ENCODE measurements around the gene NUTF2. TPM values are rescaled to one million over a fixed set of nuclear protein-coding genes. Genes with fewer than 3 reads are reported as not detected.
A peak's percentile ranks its signal among the peaks of the same experiment; 100 is the strongest.

Gene NUTF2
- total and polyA plus RNA-seq, 2 experiments from 2014 or later, result 100 to 197 TPM

DNA sequence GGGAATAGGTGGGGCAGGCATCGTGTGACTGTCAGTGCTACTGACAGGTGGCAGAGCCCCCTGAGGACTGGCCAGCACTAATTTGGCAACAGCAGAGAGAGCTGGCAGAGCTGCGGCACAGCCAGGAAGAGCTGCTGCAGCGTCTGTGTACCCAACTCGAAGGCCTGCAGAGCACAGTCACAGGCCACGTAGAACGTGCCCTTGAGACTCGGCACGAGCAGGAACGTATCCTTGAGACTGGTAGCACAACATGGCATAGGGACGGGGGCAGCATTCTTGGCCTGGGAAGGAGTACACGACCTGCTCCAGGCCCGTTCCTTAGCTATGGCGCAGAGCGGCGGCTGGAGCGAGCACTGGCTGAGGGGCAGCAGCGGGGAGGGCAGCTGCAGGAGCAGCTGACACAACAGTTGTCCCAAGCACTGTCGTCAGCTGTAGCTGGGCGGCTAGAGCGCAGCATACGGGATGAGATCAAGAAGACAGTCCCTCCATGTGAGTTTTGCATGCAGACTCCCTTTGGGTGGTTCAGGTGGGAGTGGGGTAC is 35.0 kb downstream of the NUTF2 start:
- 94% methylated on average over 20 of the region's 21 CpGs for WGBS (ENCODE audit: low lambda C conversion rate, missing lambda C conversion rate)
- Histone ChIP-seq H3K4me3 (no peak overlapping the region), H3K27ac (no peak overlapping the region), H4K20me1 (ENCODE audit: insufficient read depth, poor library complexity, severe bottlenecking) (no peaks in the 10 kb centered on the region), H3K4me1 (ENCODE audit: insufficient read depth) (peaks cover 3% of the 10 kb centered on the region), H3K36me3 (replicated peaks; ENCODE audit: insufficient read depth, low read depth) (no peaks in the 10 kb centered on the region), H3K9me3 (ENCODE audit: low read depth) (no peaks in the 10 kb centered on the region), H3K9me2 (replicated peaks; ENCODE audit: insufficient read depth) (no peaks in the 10 kb centered on the region), H3K4me2 (no peak overlapping the region), H3K27me3 (no peaks in the 10 kb centered on the region), H3K79me2 (peaks cover 2% of the 10 kb centered on the region), H2AFZ (no peak overlapping the region)
- TF ChIP-seq EZH2phosphoT487 (IDR thresholded peaks at IDR 0.05; ENCODE audit: low read depth, severe bottlenecking, unreplicated experiment), result no peak
- no peak for TF ChIP-seq EZH2 (IDR thresholded peaks at IDR 0.05; ENCODE audit: borderline replicate concordance)
- TF ChIP-seq, protein P1, sequence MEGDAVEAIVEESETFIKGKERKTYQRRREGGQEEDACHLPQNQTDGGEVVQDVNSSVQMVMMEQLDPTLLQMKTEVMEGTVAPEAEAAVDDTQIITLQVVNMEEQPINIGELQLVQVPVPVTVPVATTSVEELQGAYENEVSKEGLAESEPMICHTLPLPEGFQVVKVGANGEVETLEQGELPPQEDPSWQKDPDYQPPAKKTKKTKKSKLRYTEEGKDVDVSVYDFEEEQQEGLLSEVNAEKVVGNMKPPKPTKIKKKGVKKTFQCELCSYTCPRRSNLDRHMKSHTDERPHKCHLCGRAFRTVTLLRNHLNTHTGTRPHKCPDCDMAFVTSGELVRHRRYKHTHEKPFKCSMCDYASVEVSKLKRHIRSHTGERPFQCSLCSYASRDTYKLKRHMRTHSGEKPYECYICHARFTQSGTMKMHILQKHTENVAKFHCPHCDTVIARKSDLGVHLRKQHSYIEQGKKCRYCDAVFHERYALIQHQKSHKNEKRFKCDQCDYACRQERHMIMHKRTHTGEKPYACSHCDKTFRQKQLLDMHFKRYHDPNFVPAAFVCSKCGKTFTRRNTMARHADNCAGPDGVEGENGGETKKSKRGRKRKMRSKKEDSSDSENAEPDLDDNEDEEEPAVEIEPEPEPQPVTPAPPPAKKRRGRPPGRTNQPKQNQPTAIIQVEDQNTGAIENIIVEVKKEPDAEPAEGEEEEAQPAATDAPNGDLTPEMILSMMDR (IDR thresholded peaks at IDR 0.05; ENCODE audit: poor library complexity), result no peak
- no peak for DNase-seq (ENCODE audit: low spot score)

DNA sequence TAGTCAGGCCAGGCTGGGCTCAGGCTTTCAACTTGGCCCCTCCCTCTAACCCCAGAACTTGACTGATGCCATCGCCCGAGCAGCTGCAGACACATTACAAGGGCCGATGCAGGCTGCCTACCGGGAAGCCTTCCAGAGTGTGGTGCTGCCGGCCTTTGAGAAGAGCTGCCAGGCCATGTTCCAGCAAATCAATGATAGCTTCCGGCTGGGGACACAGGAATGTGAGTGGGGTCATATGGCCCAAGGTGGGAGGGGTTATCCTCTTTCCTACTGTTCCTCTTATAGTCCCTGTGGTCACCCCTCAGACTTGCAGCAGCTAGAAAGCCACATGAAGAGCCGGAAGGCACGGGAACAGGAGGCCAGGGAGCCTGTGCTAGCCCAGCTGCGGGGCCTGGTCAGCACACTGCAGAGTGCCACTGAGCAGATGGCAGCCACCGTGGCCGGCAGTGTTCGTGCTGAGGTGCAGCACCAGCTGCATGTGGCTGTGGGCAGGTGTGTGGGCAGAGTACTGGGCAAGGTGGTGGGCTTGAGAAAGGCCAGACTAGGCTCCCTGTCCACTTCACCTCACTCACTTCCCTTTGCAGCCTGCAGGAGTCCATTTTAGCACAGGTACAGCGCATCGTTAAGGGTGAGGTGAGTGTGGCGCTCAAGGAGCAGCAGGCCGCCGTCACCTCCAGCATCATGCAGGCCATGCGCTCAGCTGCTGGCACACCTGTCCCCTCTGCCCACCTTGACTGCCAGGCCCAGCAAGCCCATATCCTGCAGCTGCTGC is 35.8 kb downstream of the NUTF2 start:
- peaks cover 3% of the 10 kb centered on the region for H3K4me1 ChIP-seq (ENCODE audit: insufficient read depth)
- WGBS (ENCODE audit: low lambda C conversion rate, missing lambda C conversion rate), result 94% methylated on average over 18 of the region's 18 CpGs
- H4K20me1 ChIP-seq (ENCODE audit: insufficient read depth, poor library complexity, severe bottlenecking), result no peaks in the 10 kb centered on the region
- H3K79me2 ChIP-seq, result no peaks in the 10 kb centered on the region
- H3K36me3 ChIP-seq (replicated peaks; ENCODE audit: insufficient read depth, low read depth), result no peaks in the 10 kb centered on the region
- H3K9me3 ChIP-seq (ENCODE audit: low read depth), result no peaks in the 10 kb centered on the region
- no peak overlapping the region for H3K4me2 ChIP-seq
- no peak overlapping the region for H2AFZ ChIP-seq
- H3K27me3 ChIP-seq, result no peaks in the 10 kb centered on the region
- no peaks in the 10 kb centered on the region for H3K9me2 ChIP-seq (replicated peaks; ENCODE audit: insufficient read depth)
- TF ChIP-seq, protein P1 (IDR thresholded peaks at IDR 0.05; ENCODE audit: poor library complexity), result no peak
- TF ChIP-seq EZH2 (IDR thresholded peaks at IDR 0.05; ENCODE audit: borderline replicate concordance) (no peak), EZH2phosphoT487 (IDR thresholded peaks at IDR 0.05; ENCODE audit: low read depth, severe bottlenecking, unreplicated experiment) (no peak)
- H3K27ac ChIP-seq, result no peak overlapping the region
- DNase-seq (ENCODE audit: low spot score), result no peak
- no peak overlapping the region for H3K4me3 ChIP-seq

DNA sequence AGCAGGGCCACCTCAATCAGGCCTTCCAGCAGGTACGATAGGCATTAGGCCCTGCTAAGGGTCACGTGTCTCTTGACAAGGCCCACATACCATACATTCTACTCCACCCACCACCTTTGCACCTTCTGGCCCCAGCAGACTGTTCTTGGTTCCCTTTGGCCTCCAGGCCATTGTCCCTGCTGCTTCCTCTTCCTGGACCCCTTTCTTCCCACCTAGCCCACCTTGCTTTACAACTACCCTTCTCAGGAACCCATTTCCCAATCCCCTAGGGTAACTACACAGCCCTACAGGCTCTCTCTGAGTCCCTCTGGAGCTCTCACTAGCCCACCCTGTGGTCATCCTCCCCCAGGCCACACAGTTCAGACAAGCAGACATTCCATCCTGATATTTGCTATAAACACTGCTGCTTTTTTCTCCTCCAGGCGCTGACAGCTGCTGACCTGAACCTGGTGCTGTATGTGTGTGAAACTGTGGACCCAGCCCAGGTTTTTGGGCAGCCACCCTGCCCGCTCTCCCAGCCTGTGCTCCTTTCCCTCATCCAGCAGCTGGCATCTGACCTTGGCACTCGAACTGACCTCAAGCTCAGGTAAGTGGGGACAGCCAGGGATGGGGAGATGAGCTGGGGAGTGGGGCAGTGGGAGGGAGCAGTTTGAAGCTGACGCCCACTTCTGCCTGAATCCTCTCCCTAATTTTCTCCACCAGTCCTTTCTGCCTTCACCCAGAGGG is 36.6 kb downstream of the NUTF2 start:
- Histone ChIP-seq H3K36me3 (replicated peaks; ENCODE audit: insufficient read depth, low read depth) (no peaks in the 10 kb centered on the region), H3K4me3 (no peak overlapping the region), H3K79me2 (no peaks in the 10 kb centered on the region), H4K20me1 (ENCODE audit: insufficient read depth, poor library complexity, severe bottlenecking) (no peaks in the 10 kb centered on the region), H3K4me2 (no peak overlapping the region), H3K27ac (peak overlapping the region; percentile 75), H3K27me3 (no peaks in the 10 kb centered on the region), H3K4me1 (ENCODE audit: insufficient read depth) (peaks cover 3% of the 10 kb centered on the region), H3K9me2 (replicated peaks; ENCODE audit: insufficient read depth) (no peaks in the 10 kb centered on the region), H2AFZ (no peak overlapping the region), H3K9me3 (ENCODE audit: low read depth) (no peaks in the 10 kb centered on the region)
- WGBS (ENCODE audit: low lambda C conversion rate, missing lambda C conversion rate), result 63% methylated on average over 6 of the region's 6 CpGs
- DNase-seq (ENCODE audit: low spot score), result peak; percentile 40
- TF ChIP-seq EZH2 (IDR thresholded peaks at IDR 0.05; ENCODE audit: borderline replicate concordance), result no peak
- TF ChIP-seq EZH2phosphoT487 (IDR thresholded peaks at IDR 0.05; ENCODE audit: low read depth, severe bottlenecking, unreplicated experiment), result no peak
- TF ChIP-seq, protein P1 (IDR thresholded peaks at IDR 0.05; ENCODE audit: poor library complexity), result no peak

Measured in hepatocyte (in vitro differentiated cells).